Measurements from ENCODE around the gene NOXO1.
A peak's percentile ranks its signal among the peaks of the same experiment; 100 is the strongest.

Gene NOXO1

GRCh38 chr16:1938316-1938715 is 43.0 kb downstream of the NOXO1 start:
- no peak for DNase-seq

DNA sequence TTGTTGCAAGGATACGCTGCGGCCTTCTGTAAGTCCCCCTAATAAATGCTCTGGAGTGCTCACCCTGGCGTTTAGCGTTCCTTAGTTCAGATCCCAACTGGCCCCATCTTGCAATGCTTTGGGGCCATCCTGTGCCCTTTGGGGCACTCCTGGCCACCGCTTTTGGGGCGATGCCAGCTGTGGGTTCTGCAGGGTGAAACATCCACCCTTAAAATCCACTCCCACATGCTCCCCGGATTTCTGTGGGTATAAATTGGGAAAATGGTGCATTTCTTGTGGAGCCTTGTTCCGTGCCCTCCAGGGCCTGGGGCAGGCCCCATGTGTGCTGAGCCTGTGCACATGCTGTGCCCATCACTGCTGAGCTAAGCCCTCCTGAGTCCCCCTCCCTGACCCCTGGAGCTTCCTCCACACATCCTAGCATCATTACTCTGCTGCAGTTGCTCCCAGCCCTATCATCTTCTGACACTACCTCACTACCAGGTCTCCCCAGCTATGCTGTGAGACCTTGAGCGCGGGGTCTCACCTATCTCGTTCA is 44.3 kb downstream of the NOXO1 start:
- DNase-seq = no peak

DNA sequence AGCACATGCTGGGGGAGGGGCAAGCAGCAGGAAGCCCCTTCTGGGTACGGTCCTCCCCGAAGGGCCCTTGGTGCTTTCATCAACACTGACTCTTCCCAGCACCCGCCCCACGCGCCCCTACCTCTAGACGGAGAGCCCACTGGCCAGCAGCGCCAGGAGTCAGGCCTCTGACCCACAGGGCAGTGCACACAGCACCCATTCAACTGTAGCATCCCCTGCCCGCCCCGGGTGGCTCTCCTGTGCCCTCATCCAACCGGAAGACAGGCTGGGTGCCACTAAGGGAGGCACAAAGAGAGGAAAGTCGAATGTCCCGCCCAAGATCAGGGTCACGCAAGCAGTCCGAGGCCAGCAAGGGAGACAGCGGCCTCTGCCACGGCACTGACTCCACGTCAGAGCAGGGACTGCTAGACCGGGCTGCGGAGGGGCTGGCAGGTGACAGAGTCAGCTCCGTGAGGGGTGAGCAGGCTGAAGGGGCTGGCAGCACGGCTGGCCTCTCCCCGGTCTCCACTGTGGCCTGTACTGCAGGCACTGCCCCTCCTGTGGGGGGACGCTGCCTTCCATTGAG is 48.1 kb downstream of the NOXO1 start:
- DNase-seq = no peak

GRCh38 chr16:1932050-1933028 is 48.9 kb downstream of the NOXO1 start:
- DNase-seq = no peak

GRCh38 chr16:1930338-1930720 is 50.9 kb downstream of the NOXO1 start:
- no peak for DNase-seq

GRCh38 chr16:1929578-1930337 is 51.5 kb downstream of the NOXO1 start:
- peak; percentile 99 for DNase-seq

DNA sequence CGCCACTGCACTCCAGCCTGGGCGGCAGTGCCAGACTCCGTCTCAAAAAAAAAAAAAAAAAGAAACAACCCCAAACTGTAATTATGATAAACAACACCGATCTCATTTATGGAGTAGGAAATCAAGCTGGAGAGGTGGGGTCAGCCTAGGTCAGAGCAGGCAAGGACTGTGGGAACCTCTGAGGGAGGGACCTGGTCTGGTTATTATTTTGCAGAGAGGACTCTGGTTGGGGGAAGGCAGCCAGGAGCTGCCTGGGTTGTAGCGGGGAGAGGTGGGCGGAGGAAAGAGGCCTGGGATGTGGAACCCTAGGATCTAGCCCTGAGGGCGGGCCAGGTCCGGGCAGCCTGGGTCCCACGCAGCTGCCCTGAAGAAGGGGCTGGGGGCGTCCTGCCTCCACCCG is 52.2 kb downstream of the NOXO1 start:
- no peak for DNase-seq

Data from activated CD4-positive, CD25-positive, alpha-beta regulatory T cell treated with anti-CD3 and anti-CD28 coated beads, Interleukin-2, amount 50 U/mL, for 72 hours (primary cell).